ENCODE data around the gene ATN1.
"Not testable (repeated sequence)": the region's sequence is repeated elsewhere in the genome, so short reads cannot be mapped to it uniquely, and the experiment has no call there.

The ATN1 gene, protein sequence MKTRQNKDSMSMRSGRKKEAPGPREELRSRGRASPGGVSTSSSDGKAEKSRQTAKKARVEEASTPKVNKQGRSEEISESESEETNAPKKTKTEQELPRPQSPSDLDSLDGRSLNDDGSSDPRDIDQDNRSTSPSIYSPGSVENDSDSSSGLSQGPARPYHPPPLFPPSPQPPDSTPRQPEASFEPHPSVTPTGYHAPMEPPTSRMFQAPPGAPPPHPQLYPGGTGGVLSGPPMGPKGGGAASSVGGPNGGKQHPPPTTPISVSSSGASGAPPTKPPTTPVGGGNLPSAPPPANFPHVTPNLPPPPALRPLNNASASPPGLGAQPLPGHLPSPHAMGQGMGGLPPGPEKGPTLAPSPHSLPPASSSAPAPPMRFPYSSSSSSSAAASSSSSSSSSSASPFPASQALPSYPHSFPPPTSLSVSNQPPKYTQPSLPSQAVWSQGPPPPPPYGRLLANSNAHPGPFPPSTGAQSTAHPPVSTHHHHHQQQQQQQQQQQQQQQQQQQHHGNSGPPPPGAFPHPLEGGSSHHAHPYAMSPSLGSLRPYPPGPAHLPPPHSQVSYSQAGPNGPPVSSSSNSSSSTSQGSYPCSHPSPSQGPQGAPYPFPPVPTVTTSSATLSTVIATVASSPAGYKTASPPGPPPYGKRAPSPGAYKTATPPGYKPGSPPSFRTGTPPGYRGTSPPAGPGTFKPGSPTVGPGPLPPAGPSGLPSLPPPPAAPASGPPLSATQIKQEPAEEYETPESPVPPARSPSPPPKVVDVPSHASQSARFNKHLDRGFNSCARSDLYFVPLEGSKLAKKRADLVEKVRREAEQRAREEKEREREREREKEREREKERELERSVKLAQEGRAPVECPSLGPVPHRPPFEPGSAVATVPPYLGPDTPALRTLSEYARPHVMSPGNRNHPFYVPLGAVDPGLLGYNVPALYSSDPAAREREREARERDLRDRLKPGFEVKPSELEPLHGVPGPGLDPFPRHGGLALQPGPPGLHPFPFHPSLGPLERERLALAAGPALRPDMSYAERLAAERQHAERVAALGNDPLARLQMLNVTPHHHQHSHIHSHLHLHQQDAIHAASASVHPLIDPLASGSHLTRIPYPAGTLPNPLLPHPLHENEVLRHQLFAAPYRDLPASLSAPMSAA (N-terminal part only)

DNA sequence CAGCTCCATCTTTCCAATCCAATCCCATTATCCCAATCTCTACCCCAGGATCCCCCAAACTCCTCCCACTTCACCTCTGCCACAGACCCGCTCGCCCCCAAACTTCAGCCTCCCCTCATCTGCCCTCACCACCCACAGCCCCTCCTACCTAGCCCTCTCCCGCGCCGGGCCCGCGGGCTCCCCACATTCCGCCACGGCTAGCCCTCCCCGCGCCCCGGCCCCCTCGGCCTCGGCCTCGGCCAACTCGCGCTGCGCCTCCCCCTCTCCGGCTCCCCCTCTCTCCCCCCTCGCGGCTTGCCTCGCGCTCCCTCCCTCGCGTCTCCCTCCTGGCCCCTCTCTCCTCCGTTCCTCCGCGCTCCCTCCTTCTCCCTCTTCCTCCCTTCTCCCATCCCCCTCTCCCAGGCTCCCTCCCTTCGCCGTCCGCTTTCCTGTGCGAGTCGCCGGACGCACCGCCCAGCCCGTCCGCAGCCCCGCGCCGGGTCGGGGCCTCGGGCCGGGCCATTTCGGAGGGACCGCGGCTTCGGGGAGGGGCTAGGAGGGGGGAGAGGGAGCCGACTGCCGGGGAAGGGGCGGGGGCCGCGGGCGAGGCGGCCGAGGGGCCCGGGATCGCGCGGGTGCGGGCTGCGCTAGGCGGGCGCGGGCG lies at the start of gene ATN1:
ATN1 (plus strand) TSS at position 581 of the 643 bp plus-strand sequence. CDS start 6,043 bp downstream, outside the sequence.
- DNase-seq, result peak; percentile 60

DNA sequence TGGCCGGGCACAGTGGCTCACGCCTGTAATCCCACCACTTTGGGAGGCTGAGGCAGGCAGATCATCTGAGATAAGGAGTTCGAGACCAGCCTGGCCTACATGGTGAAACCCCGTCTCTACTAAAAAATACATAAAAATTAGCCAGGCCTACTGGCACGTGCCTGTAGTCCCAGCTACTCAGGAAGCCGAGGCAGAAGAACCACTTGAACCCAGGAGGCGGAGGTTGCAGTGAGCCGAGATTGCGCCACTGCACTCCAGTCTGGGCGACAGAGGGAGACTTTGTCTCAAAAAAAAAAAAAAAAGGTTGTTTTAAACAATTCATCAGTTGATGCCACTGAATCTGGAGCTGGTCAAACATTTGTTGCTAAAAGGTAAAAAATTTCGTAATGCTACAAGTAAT lies 47.9 kb upstream of the ATN1 start:
- DNase-seq, result not testable (repeated sequence)

DNA sequence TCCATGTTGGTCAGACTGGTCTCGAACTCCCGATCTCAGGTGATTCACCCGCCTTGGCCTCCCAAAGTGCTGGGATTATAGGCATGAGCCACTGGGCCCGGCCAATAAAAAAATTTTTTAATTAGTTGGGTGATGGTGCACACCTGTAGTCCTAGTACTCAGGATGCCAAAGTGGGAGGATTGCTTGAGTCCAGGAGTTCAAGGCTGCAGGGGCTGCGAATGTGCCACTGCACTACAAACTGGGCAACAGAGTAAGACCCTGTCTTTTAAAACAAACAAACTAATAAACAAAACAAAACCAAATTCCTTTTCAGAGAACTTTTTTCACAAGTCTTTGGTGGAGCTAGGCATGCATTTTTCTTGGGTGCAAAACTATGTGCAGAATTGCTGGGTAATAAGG lies 44.5 kb upstream of the ATN1 start:
- DNase-seq, result no peak

DNA sequence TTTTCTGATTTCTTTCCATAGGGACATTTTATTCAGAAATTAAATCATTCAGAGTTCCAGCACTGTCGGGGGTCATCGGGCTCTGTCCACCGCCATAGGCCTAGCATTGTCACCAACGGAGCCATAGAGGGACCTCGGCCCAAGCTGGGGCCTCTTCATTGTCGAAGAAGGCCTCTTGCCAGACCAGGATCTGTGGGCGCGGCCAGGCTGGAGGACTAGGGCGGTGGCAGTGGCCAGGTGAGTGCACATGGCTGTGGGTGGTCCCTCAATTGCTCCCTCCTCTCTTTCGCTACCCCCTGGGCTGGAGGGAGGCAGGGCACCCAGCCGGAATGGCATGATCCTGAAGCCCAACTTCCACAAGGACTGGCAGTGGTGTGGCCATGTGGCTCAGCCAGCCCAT lies 44.1 kb upstream of the ATN1 start:
- DNase-seq, result no peak

DNA sequence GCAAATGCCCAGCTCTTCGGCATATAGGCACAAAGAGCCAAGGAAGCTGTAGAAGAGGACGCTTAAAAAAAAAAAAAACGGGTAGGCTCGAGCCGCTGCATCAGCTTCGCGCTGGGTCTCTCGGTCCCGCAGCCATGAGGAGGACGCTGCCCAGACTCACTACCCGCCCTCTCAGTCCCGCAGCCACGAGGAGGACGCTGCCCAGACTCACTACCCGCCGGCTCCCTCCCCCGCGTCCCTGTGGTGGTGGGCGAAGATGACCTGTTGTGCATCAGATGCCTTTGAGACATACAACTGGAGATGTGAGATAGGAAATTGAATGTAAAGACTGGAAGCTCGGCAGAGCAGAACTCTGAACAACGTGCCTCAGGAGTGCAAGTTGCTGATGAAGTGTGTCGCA lies 43.2 kb upstream of the ATN1 start:
- no peak for DNase-seq

DNA sequence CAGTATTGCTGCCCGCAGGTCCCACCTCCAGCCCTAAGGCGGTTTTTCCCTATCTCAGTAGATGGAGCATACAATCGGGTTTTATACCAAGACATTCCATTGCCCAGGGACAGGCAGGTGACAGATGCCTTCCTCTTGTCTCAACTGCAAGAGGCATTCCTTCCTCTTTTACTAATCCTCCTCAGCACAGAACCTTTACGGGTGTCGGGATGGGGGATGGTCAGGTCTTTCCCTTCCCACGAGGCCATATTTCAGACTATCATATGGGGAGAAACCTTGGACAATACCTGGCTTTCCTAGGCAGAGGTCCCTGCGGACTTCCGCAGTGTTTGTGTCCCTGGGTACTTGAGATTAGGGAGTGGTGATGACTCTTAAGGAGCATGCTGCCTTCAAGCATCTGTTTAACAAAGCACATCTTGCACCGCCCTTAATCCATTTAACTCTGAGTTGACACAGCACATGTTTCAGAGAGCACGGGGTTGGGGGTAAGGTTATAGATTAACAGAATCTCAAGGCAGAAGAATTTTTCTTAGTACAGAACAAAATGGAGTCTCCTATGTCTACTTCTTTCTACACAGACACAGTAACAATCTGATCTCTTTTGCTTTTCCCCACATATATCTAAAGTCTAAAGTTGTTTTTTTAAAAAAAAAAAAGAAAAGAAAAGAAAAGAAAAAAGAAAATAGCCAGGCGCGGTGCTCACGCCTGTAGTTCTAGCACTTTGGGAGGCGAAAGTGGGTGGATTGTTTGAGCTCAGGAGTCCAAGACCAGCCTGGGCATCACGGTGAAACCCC lies 41.4 kb upstream of the ATN1 start:
- not testable (repeated sequence) for DNase-seq

DNA sequence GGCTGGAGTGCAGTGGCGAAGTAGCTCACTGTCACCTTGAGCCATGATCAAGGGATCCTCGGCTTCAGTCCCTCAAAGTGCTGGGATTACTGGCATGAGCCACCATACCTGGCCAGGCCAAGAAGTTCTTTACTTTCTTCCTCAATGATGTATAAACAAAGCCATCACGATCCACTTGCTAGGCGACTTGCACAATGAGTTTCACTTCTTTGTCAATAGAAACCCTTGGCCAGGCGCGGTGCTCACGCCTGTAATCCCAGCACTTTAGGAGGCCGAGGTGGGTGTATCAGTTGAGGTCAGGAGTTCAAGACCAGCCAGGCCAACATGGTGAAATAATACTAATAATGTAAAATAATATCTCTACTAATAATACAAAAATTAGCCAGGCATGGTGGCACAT lies 40.3 kb upstream of the ATN1 start:
- DNase-seq, result no peak

DNA sequence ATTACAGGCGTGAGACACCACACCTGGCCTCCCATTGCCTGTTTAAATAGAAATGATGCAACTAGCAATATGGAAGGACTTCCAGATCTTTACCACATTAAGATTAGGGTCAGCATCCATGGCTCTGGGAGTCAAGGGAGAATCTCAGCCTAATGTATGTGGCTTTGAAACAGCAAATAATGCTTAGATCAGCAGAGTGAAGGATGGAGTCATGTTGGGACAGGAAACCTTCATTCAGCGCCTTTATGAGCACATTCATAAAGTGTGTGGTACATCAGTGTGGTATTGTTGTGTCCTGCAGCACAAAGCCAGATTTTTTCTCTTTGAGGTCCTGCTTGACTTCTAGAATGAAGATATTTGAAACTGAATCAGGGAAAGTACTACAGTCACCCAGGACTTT lies 39.4 kb upstream of the ATN1 start:
- DNase-seq, result no peak

DNA sequence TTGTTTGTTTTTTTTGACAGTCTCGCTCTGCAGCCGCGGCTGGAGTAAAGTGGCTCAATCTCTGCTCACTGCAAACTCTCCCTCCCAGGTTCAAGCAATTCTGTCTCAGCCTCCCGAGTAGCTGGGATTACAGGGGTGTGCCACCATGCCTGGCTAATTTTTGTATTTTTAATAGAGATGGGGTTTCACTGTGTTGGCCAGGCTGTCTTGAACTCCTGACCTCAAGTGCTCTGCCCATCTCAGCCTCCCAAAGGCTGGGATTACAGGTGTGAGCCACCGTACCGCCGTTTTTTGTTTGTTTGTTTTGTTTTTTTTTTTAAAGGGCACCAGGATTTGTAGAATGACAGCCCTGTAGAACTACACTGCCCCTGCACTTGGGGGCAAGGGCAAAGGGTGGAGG lies 39.0 kb upstream of the ATN1 start:
- not testable (repeated sequence) for DNase-seq

DNA sequence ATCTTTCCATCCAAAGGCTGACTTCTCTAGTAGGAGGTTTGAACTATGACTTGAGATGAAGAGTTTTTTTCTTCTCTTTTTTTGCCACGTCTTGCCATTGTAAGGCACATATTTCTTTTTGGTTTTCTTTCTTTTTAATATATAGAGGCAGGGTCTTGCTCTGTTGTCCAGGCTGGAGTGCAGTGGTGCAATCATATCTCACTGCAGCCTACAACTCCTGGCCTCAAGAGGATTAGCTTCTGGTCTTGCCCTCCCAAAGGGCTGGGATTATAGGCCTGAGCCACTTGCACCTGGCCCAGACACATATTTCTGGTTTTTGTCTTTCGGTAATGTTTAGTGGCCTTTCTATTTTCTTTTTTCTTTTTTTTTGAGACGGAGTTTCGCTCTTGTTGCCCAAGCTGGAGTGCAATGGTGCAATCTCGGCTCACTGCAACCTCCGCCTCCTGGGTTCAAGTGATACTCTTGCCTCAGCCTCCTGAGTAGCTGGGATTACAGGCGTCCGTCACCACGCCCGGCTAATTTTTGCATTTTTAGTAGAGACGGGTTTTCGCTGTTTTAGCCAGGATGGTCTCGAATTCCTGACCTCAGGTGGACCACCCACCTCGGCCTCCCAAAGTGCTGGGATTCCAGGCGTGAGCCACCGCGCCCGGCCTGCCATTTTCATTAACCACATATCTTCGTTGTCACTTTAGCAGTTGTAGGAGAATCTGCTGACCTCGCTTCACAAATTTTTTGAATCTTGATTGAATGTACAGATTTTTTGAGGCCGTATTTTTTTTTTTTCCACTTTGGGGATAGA lies 37.8 kb upstream of the ATN1 start:
- DNase-seq, result not testable (repeated sequence)

DNA sequence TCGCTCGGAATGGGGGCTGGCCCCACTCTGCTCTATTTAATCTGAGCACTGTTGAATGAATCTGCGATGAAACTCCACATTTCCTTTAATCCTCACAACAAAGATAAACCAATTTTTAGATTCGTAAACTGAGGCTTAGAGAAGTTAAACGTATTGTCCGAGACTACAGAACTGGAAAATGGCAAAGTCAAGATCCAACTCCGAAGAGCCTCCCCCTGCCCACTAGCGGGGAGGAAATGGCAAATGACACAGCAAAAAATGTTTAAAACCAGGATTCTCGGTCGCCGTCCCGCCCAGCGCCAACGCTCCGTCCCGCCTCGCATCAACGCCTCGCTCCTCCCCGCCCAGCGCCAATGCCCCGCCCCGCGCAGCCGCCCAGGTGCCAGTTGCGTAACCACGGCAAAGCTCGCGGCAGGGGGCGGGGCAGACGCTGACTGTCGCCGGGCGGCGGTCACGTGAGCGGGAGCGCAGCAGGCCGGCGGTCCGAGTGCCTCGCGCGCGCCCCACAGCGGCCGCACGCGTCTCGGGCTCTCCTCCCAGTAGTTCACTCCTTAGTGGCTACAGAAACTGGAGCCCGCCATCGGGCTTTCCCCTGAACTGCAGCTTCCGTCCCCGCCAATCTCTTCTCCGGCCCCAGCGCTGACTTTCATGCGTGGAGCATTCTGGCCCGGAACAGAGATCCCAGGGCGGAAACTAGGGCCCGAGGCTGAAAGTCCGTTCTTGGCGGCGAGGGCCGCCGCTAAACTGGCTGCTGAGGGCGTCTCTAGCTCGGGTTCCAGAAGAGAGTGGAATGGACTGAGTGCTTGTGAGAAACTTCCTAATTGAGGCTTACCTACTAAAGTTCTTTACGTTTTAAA lies 36.7 kb upstream of the ATN1 start:
- peak; percentile 98 for DNase-seq

DNA sequence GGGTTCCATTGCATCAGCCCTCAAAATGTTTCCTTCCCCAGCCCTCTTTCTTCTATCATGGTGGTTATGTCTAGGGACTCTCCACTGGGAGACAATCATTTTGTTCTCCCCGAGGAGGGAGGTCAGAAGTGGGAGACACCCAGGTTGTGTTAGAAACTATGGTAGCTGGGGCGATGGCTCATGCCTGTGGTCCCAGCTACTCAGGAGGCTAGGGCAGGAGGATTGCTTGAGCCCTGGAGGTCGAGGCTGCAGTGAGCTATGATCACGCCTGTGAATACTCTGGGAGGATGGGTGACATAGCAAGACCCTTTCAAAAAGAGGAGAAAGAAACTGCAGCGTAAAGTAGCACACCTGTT lies 36.1 kb upstream of the ATN1 start:
- DNase-seq, result no peak

DNA sequence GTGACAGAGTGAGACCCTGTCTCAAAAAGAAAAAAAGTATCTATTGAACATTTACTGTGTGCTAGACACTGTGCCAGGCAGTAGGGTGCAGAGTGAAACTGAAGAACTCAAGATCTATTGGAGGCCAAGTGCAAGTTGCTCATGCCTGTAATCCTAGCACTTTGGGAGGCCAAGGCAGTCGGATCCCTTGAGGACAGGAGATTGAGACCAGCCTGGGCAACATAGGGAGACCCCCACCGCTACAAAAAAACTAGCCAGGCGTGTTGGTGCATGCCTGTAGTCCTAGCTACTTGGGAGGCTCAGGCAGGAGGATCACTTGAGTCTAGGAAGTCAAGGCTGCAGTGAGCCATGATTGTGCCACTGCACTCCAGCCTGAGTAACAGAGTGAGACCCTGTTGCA lies 35.1 kb upstream of the ATN1 start:
- not testable (repeated sequence) for DNase-seq

DNA sequence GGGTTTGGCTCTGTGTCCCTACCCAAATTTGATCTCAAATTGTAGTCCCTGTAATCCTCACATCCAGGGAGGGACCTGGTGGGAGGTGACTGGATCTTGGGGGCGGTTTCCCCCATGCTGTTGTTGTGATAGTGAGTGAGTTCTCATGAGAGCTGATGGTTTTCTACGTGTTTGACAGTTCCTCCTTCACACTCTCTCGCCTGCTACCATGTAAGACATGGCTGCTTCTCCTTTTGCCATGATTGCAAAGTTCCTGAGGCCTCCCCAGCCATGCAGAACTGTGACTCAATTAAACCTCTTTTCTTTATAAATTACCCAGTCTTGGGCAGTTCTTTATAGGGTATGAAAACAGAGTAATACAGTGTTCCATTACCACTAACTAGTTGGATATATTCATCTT lies 33.4 kb upstream of the ATN1 start:
- DNase-seq, result no peak

DNA sequence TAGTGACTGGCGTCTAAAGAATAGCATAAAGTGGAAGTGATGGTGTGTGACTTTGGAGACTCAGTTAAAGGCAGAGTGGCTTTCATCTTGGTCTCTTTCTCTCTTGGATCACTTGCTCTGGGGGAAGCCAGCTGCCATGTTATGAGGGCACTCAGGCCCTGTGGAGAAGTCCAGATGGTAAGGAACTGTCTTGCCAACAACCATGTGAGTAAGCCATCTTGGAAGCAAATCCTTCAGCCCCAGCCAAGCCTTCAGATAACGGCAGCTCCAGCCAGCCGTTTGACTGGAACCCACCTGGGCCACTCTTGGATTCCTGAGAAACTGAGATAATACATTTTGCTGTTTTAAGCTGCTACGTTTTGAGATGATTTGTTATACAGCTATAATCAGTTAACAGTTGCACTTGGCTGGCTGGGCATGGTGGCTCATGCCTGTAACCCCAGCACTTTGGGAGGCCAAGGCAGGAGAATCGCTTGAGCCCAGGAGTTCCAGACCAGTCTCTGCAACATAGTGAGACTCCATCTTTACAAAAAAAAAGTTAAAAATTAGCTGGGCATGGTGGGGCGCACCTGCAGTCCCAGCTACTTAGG lies 30.8 kb upstream of the ATN1 start:
- no peak for DNase-seq

DNA sequence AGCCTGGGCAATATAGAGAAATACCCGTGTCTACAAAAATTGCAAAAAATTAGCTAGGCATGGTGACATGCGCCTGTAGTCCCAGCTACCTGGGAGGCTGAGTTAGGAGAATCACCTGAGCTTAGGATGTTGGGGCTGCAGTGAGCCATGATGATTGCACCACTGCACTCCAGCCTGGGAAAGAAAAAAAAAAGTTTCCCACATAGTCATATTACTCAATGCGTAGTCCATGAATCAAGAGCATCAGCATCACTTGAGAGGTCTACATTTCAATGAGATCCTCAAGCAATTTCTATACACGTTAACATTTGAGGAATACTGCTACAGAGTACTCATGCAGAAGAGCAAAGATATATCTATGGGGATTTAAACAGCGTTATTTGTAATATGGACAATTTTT lies 28.3 kb upstream of the ATN1 start:
- no peak for DNase-seq

DNA sequence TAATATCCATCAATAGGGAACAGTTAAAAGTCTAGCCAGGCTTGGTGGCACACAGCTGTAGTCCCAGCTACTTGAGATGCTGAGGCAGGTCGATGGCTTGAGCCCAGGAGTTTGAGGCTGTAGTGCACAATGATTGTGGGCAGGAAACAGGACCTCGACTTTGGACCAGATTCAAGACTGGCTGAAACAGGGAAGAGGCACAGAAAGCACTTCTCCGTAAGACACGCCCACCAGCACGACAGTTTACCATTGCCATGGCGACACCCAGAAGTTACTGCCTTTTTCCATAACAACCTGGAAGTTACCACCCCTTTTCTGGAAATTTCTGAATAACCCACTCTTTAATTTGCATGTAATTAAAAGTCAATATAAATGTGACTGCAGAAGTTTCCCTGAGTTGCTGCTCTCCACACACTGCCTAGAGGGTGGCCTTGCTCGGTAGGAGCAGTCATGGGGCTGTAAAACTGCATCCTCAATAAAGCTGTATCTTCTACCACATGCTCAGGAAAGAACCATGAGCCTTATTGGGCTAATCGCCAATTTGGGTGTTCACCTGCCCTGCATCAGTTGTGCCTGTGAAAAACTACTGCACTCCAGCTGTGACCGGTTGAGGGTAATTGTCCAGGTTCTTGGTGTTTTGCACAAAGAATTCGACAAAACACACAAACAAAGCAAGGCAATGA lies 27.8 kb upstream of the ATN1 start:
- no peak for DNase-seq

DNA sequence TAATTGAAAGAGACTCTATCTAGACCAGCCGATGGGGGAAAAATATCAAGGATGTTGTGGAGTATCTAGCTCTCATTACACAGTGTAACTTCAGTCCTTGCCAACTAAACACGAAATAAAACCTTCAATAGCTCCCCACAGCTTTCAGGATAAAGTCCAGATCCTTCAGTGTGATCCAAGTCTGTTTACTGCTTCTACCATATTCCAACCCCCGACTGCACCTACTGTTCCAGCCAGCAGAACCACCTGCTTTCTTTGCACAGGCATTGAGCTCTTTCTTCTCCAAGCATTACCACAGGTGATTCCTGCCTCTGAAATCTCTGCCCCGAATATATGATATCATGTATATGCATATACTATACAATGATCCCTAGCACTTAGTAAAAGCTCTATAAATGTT lies 25.3 kb upstream of the ATN1 start:
- no peak for DNase-seq

DNA sequence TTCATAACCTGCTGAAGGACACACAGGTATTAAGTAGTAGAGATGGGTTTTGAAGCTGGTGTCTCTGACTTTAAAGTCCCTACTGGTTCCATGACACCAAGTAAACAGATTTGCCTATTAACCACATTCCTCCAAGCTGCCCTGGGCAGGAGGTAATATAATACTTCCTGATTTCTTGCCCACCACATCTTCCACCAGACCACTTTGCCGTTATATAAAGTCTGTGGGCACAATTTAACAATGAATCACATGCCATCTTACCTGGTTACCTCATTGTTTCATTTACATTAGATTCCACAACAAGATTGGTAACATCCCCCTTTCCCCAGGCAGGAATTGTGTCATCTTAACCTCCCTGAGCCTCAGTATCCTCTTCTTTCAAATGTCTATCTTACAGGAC lies 24.0 kb upstream of the ATN1 start:
- DNase-seq, result no peak

Measured in activated T-cell treated with anti-CD3 and anti-CD28 coated beads, Interleukin-2, amount 50 U/mL, for 1 hour (primary cell).